ENCODE measurements around the gene DDT. TPM values are rescaled to one million over a fixed set of nuclear protein-coding genes. Genes with fewer than 3 reads are reported as not detected.
"Not testable (repeated sequence)": the region's sequence is repeated elsewhere in the genome, so short reads cannot be mapped to it uniquely, and the experiment has no call there.

The DDT gene
- polyA plus RNA-seq, 4 donors = 61.4 to 94.2 (median 77.6) TPM

- not testable (repeated sequence) for DNase-seq (ENCODE audit: low read depth in 4 of 4, low spot score in 2 of 4)
Observed at GRCh38 chr22:23993080-23993479, 18.8 kb upstream of the DDT start.

GRCh38 chr22:23989583-23990244, 15.5 kb upstream of the DDT start:
- DNase-seq (ENCODE audit: low read depth in 4 of 4, low spot score in 2 of 4) = not testable (repeated sequence)

DNA sequence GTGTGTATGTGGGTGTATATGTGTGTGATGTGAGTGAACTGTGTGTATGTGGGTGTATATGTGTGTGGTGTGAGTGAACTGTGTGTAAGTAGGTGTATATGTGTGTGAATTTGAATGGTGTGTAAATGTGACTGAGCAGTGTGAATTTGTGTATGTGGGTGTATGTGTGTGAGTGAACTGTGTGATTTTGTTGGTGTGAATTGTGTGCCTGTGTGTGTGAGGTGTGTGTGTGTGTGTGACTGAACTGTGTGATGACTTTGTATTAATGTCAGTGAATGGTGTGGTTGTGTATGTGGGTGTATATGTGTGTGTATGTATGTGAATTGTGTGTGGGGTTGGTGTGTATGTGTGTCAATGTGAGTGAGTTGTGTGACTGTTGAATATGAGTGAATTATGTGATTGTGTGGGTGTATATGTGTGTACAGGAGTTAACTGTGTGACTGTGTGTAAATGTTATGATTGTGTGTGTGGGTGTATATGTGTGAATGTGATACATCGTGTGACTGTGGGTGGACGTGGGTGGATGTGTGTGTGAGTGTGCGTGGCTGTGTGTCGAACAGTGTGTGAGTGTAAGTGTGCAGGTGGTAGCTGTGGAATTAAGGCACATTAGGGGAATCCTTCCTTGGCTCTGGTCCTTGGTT, 12.4 kb upstream of the DDT start:
- DNase-seq (ENCODE audit: low read depth in 4 of 4, low spot score in 2 of 4) = not testable (repeated sequence)

GRCh38 chr22:23986089-23986488, 11.8 kb upstream of the DDT start:
- not testable (repeated sequence) for DNase-seq (ENCODE audit: low read depth in 4 of 4, low spot score in 2 of 4)

GRCh38 chr22:23984430-23984829, 10.2 kb upstream of the DDT start:
- DNase-seq (ENCODE audit: low read depth in 4 of 4, low spot score in 2 of 4) = peak in 1 of 4 donors; percentile 28

DNA sequence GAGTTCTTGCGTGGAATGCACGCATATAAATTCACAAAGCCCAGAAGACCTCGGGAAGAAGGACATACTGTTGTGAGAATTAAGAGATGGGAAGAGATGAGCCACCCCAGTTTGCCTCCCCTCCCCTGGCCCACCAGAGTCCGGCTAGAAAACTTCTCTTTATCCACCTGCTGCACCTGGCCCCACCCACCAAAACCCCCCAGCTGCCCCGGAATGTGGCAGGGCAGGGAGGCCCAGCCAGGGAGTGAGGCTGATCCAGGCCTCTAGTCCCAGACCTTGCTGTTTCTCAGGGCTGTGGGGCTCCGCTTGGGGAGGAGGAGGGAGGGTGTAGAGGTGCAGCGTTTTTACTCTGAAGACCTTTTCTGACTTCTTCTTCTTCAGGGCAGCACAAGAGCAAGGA, 6.3 kb upstream of the DDT start:
- DNase-seq (ENCODE audit: low read depth in 4 of 4, low spot score in 2 of 4) = not testable (repeated sequence)

DNA sequence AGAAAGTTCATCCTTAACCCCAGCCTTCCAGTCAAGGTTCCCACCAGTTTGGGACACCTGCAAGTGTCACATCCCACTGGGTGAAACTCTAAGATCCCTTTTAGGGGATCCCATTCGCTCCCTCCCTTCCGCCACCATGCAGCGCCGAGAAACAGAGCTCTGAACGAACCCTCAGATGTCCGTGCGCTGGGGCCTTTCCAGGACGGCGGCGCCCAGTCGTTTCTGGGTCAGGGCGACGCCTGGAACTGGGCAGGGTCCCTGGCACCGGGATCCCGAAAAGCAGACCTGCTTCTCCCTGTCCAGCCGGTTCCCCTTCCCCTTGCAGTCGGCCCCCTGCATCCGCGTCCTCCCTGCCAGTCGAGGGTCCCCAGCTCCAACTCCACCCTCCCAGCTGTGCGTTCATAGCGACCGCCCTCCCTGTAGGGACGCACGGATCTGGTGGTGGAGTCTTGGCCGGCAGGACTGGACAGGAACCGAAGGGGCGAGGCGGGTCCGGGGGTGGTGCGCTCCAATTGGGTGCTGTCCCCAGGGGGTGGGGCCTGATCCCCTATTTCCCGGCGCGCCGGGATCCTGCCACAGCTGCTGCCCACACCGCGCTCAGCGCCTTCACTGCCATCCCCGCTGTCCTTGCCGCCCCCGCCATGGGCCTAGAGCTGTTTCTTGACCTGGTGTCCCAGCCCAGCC, 5.5 kb upstream of the DDT start, which contains the start of gene GSTT2:
TSS of gene GSTT2 (plus strand) at position 578 of the 684 bp plus-strand sequence.
- not testable (repeated sequence) for DNase-seq (ENCODE audit: low read depth in 4 of 4, low spot score in 2 of 4)

DNA sequence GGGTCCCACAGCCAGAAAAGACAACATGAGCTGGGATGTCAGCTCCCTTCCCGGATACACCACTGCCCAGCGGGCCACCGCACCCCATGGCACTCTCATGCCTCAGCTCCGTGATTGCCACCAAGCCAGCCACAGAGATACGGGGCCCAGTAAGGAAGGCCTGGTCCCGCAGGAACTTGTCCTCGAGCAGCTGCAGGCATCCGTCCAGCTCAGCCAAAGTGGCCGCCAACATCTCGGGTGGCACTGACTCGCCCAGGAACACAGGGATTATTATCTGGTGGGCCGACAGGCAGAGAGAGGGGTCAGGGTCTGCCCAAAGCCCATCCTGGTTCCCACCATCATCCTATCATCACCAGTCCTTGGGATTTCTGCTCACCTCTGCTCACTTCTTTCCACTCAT, 3.1 kb upstream of the DDT start:
- not testable (repeated sequence) for DNase-seq (ENCODE audit: low read depth in 4 of 4, low spot score in 2 of 4)

- DNase-seq (ENCODE audit: low read depth in 4 of 4, low spot score in 2 of 4) = not testable (repeated sequence)
Observed at GRCh38 chr22:23974836-23975352, 653 bp upstream of the DDT start.

DNA sequence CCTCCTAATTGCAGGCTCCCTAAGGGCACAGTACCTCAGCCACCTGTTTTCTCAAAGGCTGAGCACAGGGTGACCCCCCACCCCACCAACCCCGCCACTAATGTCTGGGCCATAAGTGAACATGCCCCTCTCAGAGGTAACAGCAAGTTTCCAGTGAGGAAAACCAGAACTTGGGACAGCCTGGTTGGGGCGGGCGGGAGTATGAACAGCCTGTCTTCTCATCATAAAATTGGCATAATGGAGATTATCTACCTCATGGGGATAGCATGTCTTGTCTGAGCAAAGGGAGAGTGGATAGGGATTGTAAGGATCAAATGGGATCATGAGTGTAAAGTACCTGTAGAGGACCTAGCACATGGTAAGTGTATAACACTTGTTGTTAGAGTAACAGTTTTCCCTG, 2.3 kb downstream of the DDT start:
- not testable (repeated sequence) for DNase-seq (ENCODE audit: low read depth in 4 of 4, low spot score in 2 of 4)

- no peak for DNase-seq (ENCODE audit: low read depth in 4 of 4, low spot score in 2 of 4)
Observed at GRCh38 chr22:23970816-23971486, 3.3 kb downstream of the DDT start.

- no peak for DNase-seq (ENCODE audit: low read depth in 4 of 4, low spot score in 2 of 4)
Observed at GRCh38 chr22:23970201-23970641, 4.0 kb downstream of the DDT start.

DNA sequence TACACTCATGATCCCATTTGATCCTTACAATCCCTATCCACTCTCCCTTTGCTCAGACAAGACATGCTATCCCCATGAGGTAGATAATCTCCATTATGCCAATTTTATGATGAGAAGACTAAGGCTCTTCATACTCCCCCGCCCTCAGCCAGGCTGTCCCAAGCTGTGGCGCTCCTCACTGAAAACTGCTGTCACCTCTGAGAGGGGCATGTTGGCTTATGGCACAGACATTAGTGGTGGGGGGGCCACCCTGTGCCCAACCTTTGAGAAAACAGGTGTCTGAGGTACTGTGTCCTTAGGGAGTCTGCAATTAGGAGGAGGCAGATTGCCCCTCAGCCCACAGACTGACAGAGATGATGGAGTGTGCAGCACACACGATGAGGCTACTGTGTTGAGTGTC, 5.2 kb downstream of the DDT start:
- DNase-seq (ENCODE audit: low read depth in 4 of 4, low spot score in 2 of 4) = no peak

DNA sequence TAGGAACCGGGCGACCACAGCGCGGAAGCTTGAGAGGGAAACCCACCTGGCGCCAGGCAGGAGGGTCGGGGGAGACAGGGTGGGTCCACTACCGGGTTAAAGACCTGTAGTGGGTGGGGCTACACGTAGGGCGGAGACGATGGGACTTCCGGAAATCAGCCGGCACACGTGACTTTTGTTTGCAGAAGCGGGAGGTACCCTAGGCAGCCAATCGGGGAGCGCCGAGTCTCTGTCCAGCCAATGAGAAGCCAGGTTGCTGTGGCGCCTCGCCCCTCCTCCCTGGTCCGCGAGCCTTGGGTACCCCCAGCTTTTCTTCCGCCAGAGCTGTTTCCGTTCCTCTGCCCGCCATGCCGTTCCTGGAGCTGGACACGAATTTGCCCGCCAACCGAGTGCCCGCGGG, 7.7 kb downstream of the DDT start, which contains the start of gene DDTL:
TSS of gene DDTL (plus strand) at position 321 of the 400 bp plus-strand sequence. CDS start at position 348, 27 bp downstream.
- not testable (repeated sequence) for DNase-seq (ENCODE audit: low read depth in 4 of 4, low spot score in 2 of 4)

- not testable (repeated sequence) for DNase-seq (ENCODE audit: low read depth in 4 of 4, low spot score in 2 of 4)
Observed at GRCh38 chr22:23966094-23966493, 8.1 kb downstream of the DDT start.

DNA sequence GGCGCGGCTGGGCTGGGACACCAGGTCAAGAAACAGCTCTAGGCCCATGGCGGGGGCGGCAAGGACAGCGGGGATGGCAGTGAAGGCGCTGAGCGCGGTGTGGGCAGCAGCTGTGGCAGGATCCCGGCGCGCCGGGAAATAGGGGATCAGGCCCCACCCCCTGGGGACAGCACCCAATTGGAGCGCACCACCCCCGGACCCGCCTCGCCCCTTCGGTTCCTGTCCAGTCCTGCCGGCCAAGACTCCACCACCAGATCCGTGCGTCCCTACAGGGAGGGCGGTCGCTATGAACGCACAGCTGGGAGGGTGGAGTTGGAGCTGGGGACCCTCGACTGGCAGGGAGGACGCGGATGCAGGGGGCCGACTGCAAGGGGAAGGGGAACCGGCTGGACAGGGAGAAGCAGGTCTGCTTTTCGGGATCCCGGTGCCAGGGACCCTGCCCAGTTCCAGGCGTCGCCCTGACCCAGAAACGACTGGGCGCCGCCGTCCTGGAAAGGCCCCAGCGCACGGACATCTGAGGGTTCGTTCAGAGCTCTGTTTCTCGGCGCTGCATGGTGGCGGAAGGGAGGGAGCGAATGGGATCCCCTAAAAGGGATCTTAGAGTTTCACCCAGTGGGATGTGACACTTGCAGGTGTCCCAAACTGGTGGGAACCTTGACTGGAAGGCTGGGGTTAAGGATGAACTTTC, 13.0 kb downstream of the DDT start, which contains the start of gene GSTT2B:
TSS of gene GSTT2B (minus strand) at position 112 of the 688 bp plus-strand sequence. CDS start at position 48, 64 bp downstream.
- not testable (repeated sequence) for DNase-seq (ENCODE audit: low read depth in 4 of 4, low spot score in 2 of 4)

DNA sequence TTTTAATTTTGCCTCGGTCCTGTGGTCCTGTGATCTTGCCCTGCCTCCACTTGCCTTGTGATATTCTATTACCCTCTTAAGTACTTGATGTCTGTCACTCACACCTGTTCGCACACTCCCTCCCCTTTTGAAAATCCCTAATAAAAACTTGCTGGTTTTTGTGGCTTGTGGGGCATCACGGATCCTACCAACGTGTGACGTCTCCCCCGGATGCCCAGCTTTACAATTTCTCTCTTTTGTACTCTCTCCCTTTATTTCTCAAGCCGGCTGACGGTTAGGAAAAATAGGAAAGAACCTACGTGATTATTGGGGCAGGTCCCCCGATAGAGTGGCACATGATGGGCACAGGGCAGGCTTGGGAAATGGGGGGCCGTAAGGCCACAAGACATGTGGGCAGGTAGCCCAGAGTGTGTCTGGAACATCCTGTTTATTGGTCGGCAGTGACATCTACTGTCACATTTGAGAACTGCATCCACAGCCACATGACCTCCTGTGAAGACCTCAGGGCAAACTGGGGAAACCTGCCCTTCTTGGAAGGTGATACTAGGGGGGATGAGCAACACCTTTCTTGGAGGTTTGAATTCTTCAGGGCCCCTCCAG, 17.8 kb downstream of the DDT start:
- peak; percentile 36 to 48 (median 40) for DNase-seq (ENCODE audit: low read depth in 4 of 4, low spot score in 2 of 4)

DNA sequence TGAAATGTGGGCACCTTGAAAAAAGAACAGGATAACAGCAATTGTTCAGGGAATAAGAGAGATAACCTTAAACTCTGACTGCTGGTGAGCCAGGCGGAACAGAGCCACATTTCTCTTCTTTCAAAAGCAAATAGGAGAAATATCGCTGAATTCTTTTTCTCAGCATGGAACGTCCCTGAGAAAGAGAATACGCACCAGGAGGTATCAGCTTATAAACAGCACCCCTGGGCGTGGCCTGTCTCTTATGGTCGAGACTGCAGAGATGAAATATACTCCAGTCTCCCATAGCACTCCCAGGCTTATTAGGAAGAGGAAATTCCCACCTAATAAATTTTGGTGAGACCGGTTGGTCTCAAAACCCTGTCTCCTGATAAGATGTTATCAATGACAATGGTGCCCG, 18.4 kb downstream of the DDT start:
- not testable (repeated sequence) for DNase-seq (ENCODE audit: low read depth in 4 of 4, low spot score in 2 of 4)

DNA sequence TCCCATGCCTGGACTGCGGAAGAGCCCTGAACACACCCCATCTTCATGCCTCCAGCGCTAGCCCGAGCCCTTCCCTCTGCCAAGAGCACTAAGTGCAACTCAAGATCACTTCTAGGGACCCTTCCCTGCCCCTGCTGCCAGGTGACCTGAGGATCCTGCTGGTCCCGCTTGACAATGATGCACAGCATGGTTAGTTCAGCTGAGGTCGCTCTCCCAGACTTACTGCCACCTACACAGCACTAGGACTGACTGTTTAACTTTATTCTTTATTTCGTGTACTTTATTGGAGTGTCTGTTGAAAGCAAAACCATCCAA, 19.3 kb downstream of the DDT start:
- not testable (repeated sequence) for DNase-seq (ENCODE audit: low read depth in 4 of 4, low spot score in 2 of 4)
